ENCODE measurements around the gene UBE2D4.

UBE2D4 gene

GRCh38 chr7:43925984-43926797 lies at the start of gene UBE2D4:
Gene UBE2D4, plus strand, starts transcription at chr7:43926436. Its CDS starts 97 bp downstream, at chr7:43926533.
- DNase-seq (ENCODE audit: extremely low read depth, low read depth), result no peak
- TF ChIP-seq CTCF (IDR thresholded peaks at IDR 0.05; ENCODE audit: low read depth, low read length), result no peak

GRCh38 chr7:43876976-43877745 lies 49.1 kb upstream of the UBE2D4 start:
- TF ChIP-seq CTCF (IDR thresholded peaks at IDR 0.05; ENCODE audit: low read depth, low read length), result no peak
- no peak for DNase-seq (ENCODE audit: extremely low read depth, low read depth)

- no peak for TF ChIP-seq CTCF (IDR thresholded peaks at IDR 0.05; ENCODE audit: low read depth, low read length)
- no peak for DNase-seq (ENCODE audit: extremely low read depth, low read depth)
Measured at GRCh38 chr7:43877968-43878864, 48.0 kb upstream of the UBE2D4 start.

GRCh38 chr7:43878867-43879266 lies 47.4 kb upstream of the UBE2D4 start:
- no peak for DNase-seq (ENCODE audit: extremely low read depth, low read depth)
- no peak for TF ChIP-seq CTCF (IDR thresholded peaks at IDR 0.05; ENCODE audit: low read depth, low read length)

GRCh38 chr7:43879477-43879876 lies 46.8 kb upstream of the UBE2D4 start:
- DNase-seq (ENCODE audit: extremely low read depth, low read depth), result no peak
- TF ChIP-seq CTCF (IDR thresholded peaks at IDR 0.05; ENCODE audit: low read depth, low read length), result no peak

- no peak for TF ChIP-seq CTCF (IDR thresholded peaks at IDR 0.05; ENCODE audit: low read depth, low read length)
- no peak for DNase-seq (ENCODE audit: extremely low read depth, low read depth)
Measured at GRCh38 chr7:43880596-43880995, 45.6 kb upstream of the UBE2D4 start.
